GM12878 (cell line): Measurements from ENCODE around the gene LMBR1. TPM values are rescaled to one million over a fixed set of nuclear protein-coding genes. Genes with fewer than 3 reads are reported as not detected.

Experiments
- ATAC-seq: fragments of 200-7000 bp; cut with Tn5 transposase; 3 replicates; pipeline ENCODE4 v1.9.1; 2020; ENCODE audit warnings: mild to moderate bottlenecking, moderate library complexity
- BruUV-seq: library from RNA; stranded (reverse); fragments of 400-500 nt; replicated peaks from 2 replicates; lab custom pipeline; 2021; lab: Mats Ljungman, UMichigan
- CTCF ChIA-PET: fragments of 300-600 bp; sonication (Branson Sonifier 250); formaldehyde crosslinking; extraction: SDS; loops from one replicate; lab custom pipeline; 2021; ENCODE audit warnings: inconsistent platforms; lab: Yijun Ruan, JAX
- POLR2A ChIA-PET: fragments of 350-600 bp; formaldehyde crosslinking; extraction: SDS; loops from one replicate; lab custom pipeline; 2021; ENCODE audit warnings: inconsistent platforms; lab: Charles Lee
- RAD21 ChIA-PET: fragments of 300-600 bp; sonication (Branson Sonifier 250); formaldehyde crosslinking; loops from one replicate; lab custom pipeline; 2023; ENCODE audit warnings: antibody characterized with exemption; ENCODE audit not compliant: unreplicated experiment; lab: Charles Lee
- SMC1A ChIA-PET: fragments of 300-600 bp; sonication (Branson Sonifier 250); formaldehyde crosslinking; loops from one replicate; lab custom pipeline; 2023; ENCODE audit not compliant: unreplicated experiment, uncharacterized antibody; lab: Charles Lee
- DNase-seq: peaks from one replicate; pipeline ENCODE4 v3.0.0-alpha.2; 2011; ENCODE audit warnings: low read depth, low spot score
- FAIRE-seq: peaks from 3 replicates; lab custom pipeline; 2011; peaks lifted over from hg19 to GRCh38; lab: Jason Lieb, UNC
- H2AFZ ChIP-seq: 2 replicates; pipeline ENCODE4 v1.6.0; 2011; ENCODE audit warnings: low read depth, low read length, control low read depth; ENCODE audit not compliant: control insufficient read depth
- H3K27ac ChIP-seq: 2 replicates; pipeline ENCODE4 v1.5.1; 2011; ENCODE audit warnings: control low read depth; ENCODE audit not compliant: control insufficient read depth, insufficient read depth
- H3K27me3 ChIP-seq, 2 experiments: replicated peaks in 1 of 2; 2 replicates each; pipeline versions ENCODE4 v1.6.0 to v1.6.1; 2011; ENCODE audit warnings: low read length in 1 of 2; ENCODE audit not compliant: control insufficient read depth in 2 of 2, insufficient read depth in 2 of 2
- H3K36me3 ChIP-seq, 2 experiments: 2 replicates each; pipeline ENCODE4 v1.5.1; 2011; ENCODE audit warnings: low read length in 1 of 2; ENCODE audit not compliant: control insufficient read depth in 2 of 2, insufficient read depth in 2 of 2
- H3K4me1 ChIP-seq: 2 replicates; pipeline ENCODE4 v1.6.1; 2011; ENCODE audit warnings: mild to moderate bottlenecking, low read length, moderate library complexity, mixed read lengths; ENCODE audit not compliant: control insufficient read depth, insufficient read depth
- H3K4me2 ChIP-seq: 2 replicates; pipeline ENCODE4 v1.6.0; 2011; ENCODE audit warnings: control low read depth; ENCODE audit not compliant: control insufficient read depth, insufficient read depth
- H3K4me3 ChIP-seq: fragments of 200-600 bp; sonication (generic); 2 replicates; pipeline ENCODE4 v1.5.1; 2016
- H3K79me2 ChIP-seq: 2 replicates; pipeline ENCODE4 v1.6.0; 2011; ENCODE audit warnings: low read length; ENCODE audit not compliant: control insufficient read depth, insufficient read depth
- H3K9ac ChIP-seq: 2 replicates; pipeline ENCODE4 v1.8.0; 2011; ENCODE audit warnings: low read length, control low read depth, mixed read lengths; ENCODE audit not compliant: control insufficient read depth, insufficient read depth
- H3K9me3 ChIP-seq: replicated peaks from 3 replicates; pipeline ENCODE4 v1.5.1; 2011; ENCODE audit warnings: mild to moderate bottlenecking, low read length; ENCODE audit not compliant: control insufficient read depth, insufficient read depth
- H4K20me1 ChIP-seq: 2 replicates; pipeline ENCODE4 v1.6.0; 2011; ENCODE audit not compliant: control insufficient read depth, insufficient read depth
- BCLAF1 ChIP-seq: fragments of 450-650 bp; IDR thresholded peaks from 2 replicates; pipeline ENCODE4 v1.6.1; 2017; ENCODE audit warnings: antibody characterized with exemption, mild to moderate bottlenecking, moderate library complexity
- BHLHE40 ChIP-seq, 2 experiments: fragments of 450-650 bp in 1 of 2; IDR thresholded peaks; 2 replicates each; pipeline ENCODE4 v1.6.1; 2011 to 2017; ENCODE audit warnings: low read depth in 2 of 2, borderline replicate concordance in 1 of 2, improper control_type of control experiment in 1 of 2, low read length in 1 of 2, mild to moderate bottlenecking in 1 of 2
- CHD2 ChIP-seq: IDR thresholded peaks from 2 replicates; pipeline ENCODE4 v1.6.1; 2011; ENCODE audit warnings: low read depth, low read length, improper control_type of control experiment, borderline replicate concordance
- FOXK2 ChIP-seq: fragments of 450-650 bp; IDR thresholded peaks from 2 replicates; pipeline ENCODE4 v1.6.1; 2017; ENCODE audit warnings: mild to moderate bottlenecking, moderate library complexity
- NFYA ChIP-seq: IDR thresholded peaks from 2 replicates; pipeline ENCODE4 v1.6.1; 2011; ENCODE audit warnings: low read depth, mild to moderate bottlenecking, low read length, improper control_type of control experiment, borderline replicate concordance
- NFYB ChIP-seq: IDR thresholded peaks from 2 replicates; pipeline ENCODE4 v1.6.1; 2011; ENCODE audit warnings: low read depth, mild to moderate bottlenecking, low read length, improper control_type of control experiment, moderate library complexity; ENCODE audit not compliant: insufficient read depth
- PKNOX1 ChIP-seq: fragments of 450-650 bp; IDR thresholded peaks from 2 replicates; pipeline ENCODE4 v1.6.1; 2016; ENCODE audit warnings: mild to moderate bottlenecking
- POLR2A ChIP-seq: IDR thresholded peaks from 2 replicates; pipeline ENCODE4 v1.6.1; 2011; ENCODE audit warnings: low read depth, mild to moderate bottlenecking, low read length
- RELB ChIP-seq: fragments of 450-650 bp; IDR thresholded peaks from 2 replicates; pipeline ENCODE4 v1.6.1; 2017; ENCODE audit warnings: low read depth, mild to moderate bottlenecking, moderate library complexity
- SREBF2 ChIP-seq: IDR thresholded peaks from 2 replicates; pipeline ENCODE4 v1.6.1; 2012; ENCODE audit warnings: mild to moderate bottlenecking, low read length
- SRF ChIP-seq, 2 experiments: IDR thresholded peaks; 2 replicates each; pipeline ENCODE4 v1.6.1; 2011; ENCODE audit warnings: low read depth in 2 of 2, low read length in 2 of 2, mild to moderate bottlenecking in 1 of 2, moderate library complexity in 1 of 2
- STAT3 ChIP-seq: IDR thresholded peaks from 2 replicates; pipeline ENCODE4 v1.6.1; 2011; ENCODE audit warnings: low read depth, low read length, improper control_type of control experiment
- SUZ12 ChIP-seq: fragments of 200-600 bp; sonication (generic); IDR thresholded peaks from one replicate; pipeline ENCODE4 v1.6.1; 2018; ENCODE audit warnings: antibody characterized with exemption, mild to moderate bottlenecking; ENCODE audit not compliant: unreplicated experiment
- TCF7 ChIP-seq: IDR thresholded peaks from 2 replicates; pipeline ENCODE4 v1.6.1; 2014; ENCODE audit warnings: antibody characterized with exemption, borderline replicate concordance
- WRNIP1 ChIP-seq: IDR thresholded peaks from 2 replicates; pipeline ENCODE4 v1.6.1; 2011; ENCODE audit warnings: low read depth, low read length, improper control_type of control experiment, borderline replicate concordance
- WGBS: methylation state at CpG from one replicate; pipeline ENCODE4 v1.1.6; 2016; ENCODE audit warnings: low lambda C conversion rate; ENCODE audit not compliant: insufficient replicate concordance, insufficient coverage; ENCODE audit errors: missing lambda C conversion rate; 5-methylcytosine and 5-hydroxymethylcytosine counted together
- in situ Hi-C: fragments of 300-500 bp; cut with MboI; formaldehyde crosslinking; loops from 9 replicates; pipeline ENCODE4 v1.14.3; 2018; ENCODE audit warnings: mixed read lengths
- intact Hi-C: fragments of 100-400 bp; cut with micrococcal nuclease; formaldehyde crosslinking; loops from one replicate; pipeline ENCODE4 v1.14.2; 2022; ENCODE audit not compliant: unreplicated experiment
- polyA plus RNA-seq, 11 experiments: library from polyadenylated mRNA; depleted of rRNA in 4 of 11; unstranded in 6 of 11; stranded (reverse) in 5 of 11; fragments of >200 nt; fragmentation: Nextera tagmentation in 4 of 11; fragmentation: Illumina TruSeq in 1 of 11; extraction: Ambion mirVana in 4 of 11; extraction: Trizol in 1 of 11; gene quantifications; 1 replicate in 1 of 11; 2 replicates in 10 of 11; pipeline versions ENCODE4 v1.2.1 to v1.2.3, GENCODE V29; 2011 to 2016; ENCODE audit warnings: inconsistent platforms in 2 of 11, missing spikeins in 2 of 11, low read depth in 1 of 11
- total RNA-seq, 4 experiments: library from RNA; depleted of rRNA in 3 of 4; stranded (reverse); fragments of >200 nt in 3 of 4; fragmentation: Illumina TruSeq in 1 of 4; extraction: Trizol in 1 of 4; gene quantifications; 2 replicates each; pipeline versions ENCODE4 v1.2.1 to v1.2.3, GENCODE V29; 2013 to 2021

LMBR1 gene
- total and polyA plus RNA-seq, 10 of the 15 experiments (the other 5 are each of a cell fraction or from before 2014, with no cell fraction given) = 4.0 to 63.5 (median 28.8) TPM

- ChIA-PET CTCF (no interaction called here), SMC1A (interaction anchor here (1.6 kb wide), 1 partner anchor 18 kb away, joined by 4 read pairs; no protein-coding TSS in a partner anchor), RAD21 (no interaction called here), POLR2A (no interaction called here)
- no peak overlapping the region for H2AFZ ChIP-seq
- no peaks in the 10 kb centered on the region for H3K4me1 ChIP-seq
- intact Hi-C loops = no loop called here
- in situ Hi-C loops = no loop called here
- no peak overlapping the region for H3K9ac ChIP-seq
- BruUV-seq = no TSS peak
- H3K79me2 ChIP-seq = no peaks in the 10 kb centered on the region
- WGBS = 97% methylated on average over 5 of the region's 5 CpGs
- no peak overlapping the region for H3K27ac ChIP-seq
- no peaks in the 10 kb centered on the region for H4K20me1 ChIP-seq
- no peak overlapping the region for H3K4me2 ChIP-seq
- H3K4me3 ChIP-seq = no peak overlapping the region
- TF ChIP-seq BHLHE40 (IDR thresholded peaks at IDR 0.05; ENCODE audit: borderline replicate concordance in 1 of 2, low read depth in 2 of 2, low read length in 1 of 2) = no peak
- TF ChIP-seq RELB = no peak
- TF ChIP-seq CHD2 = no peak
- TF ChIP-seq BCLAF1 = no peak
- no peak for TF ChIP-seq POLR2A
- no peak for TF ChIP-seq NFYA
- no peak for TF ChIP-seq PKNOX1
- no peak for TF ChIP-seq SREBF2
- no peak for TF ChIP-seq TCF7
- no peak for TF ChIP-seq NFYB
- no peak for TF ChIP-seq WRNIP1
- no peak for TF ChIP-seq STAT3
- no peak for TF ChIP-seq FOXK2
- no peak for TF ChIP-seq SRF (IDR thresholded peaks at IDR 0.05; ENCODE audit: low read depth in 2 of 2, low read length in 2 of 2)
- TF ChIP-seq SUZ12 = no peak
- H3K27me3 ChIP-seq = no peaks in the 10 kb centered on the region
- no peaks in the 10 kb centered on the region; the same call in 2 of the 3 replicates for H3K9me3 ChIP-seq
- ATAC-seq (no peak), FAIRE-seq (no peak), DNase-seq (no peak)
- H3K36me3 ChIP-seq = no peaks in the 10 kb centered on the region
These were observed 201.2 kb downstream of the LMBR1 start for GRCh38 chr7:156691764-156692163.
